Fibroblast of mammary gland (primary cell): ENCODE results near the gene ERP27.

Experiments used
- DNase-seq: peaks from one replicate; pipeline ENCODE4 v3.0.0-alpha.2; 2010; ENCODE audit warnings: low read depth
- H3K4me3 ChIP-seq: 2 replicates; pipeline ENCODE4 v1.5.1; 2011; ENCODE audit warnings: low read depth, mild to moderate bottlenecking, low read length, moderate library complexity; ENCODE audit not compliant: control insufficient read depth
- TF ChIP-seq, protein P1 (sequence below): conservative IDR thresholded peaks from 2 replicates; pipeline ENCODE4 v1.5.1; 2011; ENCODE audit warnings: low read depth, low read length, inconsistent platforms; ENCODE audit not compliant: control insufficient read depth, insufficient read depth

The ERP27 gene

DNA sequence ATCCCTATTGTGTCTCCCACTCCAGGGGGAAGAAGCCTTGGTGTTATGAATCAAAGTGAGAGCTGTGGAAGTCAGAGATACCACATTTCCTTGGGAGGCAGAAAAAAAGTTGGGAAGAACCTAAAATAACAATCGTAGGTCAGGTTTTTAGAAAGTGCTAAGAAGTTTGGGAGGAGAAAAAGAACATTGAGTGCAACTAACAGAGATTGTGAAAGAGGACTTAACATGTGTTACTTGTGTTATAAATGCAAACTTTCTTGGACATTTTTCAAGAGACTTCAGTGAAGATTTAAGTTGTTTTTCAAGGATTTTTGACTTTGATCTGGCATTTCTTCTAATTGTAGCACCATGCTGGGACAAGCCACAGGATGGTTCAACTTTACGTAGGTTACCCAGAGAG lies 7.8 kb upstream of the ERP27 start:
- no peak overlapping the region for H3K4me3 ChIP-seq
- TF ChIP-seq, protein P1, sequence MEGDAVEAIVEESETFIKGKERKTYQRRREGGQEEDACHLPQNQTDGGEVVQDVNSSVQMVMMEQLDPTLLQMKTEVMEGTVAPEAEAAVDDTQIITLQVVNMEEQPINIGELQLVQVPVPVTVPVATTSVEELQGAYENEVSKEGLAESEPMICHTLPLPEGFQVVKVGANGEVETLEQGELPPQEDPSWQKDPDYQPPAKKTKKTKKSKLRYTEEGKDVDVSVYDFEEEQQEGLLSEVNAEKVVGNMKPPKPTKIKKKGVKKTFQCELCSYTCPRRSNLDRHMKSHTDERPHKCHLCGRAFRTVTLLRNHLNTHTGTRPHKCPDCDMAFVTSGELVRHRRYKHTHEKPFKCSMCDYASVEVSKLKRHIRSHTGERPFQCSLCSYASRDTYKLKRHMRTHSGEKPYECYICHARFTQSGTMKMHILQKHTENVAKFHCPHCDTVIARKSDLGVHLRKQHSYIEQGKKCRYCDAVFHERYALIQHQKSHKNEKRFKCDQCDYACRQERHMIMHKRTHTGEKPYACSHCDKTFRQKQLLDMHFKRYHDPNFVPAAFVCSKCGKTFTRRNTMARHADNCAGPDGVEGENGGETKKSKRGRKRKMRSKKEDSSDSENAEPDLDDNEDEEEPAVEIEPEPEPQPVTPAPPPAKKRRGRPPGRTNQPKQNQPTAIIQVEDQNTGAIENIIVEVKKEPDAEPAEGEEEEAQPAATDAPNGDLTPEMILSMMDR: no peak
- DNase-seq: peak; percentile 32

DNA sequence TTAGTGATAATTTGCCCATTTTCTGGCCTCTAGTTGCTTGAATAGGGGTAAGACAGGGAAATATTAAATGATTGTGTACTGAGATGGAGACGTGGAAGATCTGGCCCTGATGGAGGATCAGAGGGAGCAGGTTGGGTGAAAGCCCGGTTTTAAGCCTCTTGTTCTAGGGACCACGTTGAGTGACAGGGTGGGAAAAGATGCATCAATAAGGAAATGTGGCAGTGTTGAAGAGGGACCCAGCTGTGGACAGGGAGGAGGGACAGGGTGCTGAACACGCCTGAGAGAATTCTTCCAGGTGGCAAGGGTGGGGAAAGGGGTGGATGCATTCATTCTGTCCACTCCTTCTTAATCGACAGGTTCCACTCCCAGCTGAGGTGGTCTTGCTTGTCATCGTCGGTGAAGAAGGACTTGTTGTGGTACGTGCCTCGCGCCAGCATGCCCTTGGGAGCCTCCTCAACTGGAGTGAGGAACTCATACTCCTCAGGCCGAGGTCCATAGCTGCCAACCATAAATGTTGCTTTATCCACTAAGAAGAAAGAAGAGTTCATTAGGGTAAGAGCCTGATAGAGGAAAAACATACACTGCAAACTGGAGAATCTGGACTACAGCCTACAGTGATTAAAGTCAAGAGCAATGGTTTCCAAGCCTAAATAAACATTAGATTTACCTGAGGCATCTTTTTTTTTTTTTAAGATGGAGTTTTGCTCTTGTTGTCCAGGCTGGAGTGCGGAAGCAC lies 4.0 kb upstream of the ERP27 start:
- TF ChIP-seq, protein P1: no peak
- no peak overlapping the region for H3K4me3 ChIP-seq
- DNase-seq: no peak

DNA sequence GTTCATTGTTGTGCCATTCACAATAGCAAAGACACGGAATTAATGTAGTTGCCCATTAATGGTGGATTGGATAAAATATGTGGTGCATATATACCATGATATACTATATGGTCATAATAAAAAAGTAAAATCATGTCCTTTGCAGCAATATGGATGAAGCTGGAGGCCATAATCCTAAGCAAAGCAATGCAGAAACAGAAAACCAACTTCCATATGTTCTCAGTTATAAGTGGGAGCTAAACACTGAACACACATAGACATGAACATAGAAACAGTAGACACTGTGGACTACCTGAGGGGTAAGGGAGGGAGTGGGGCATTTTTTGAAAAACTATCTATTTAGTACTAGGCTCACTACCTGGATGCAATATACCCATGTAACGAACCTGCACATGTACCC lies 3.0 kb upstream of the ERP27 start:
- TF ChIP-seq, protein P1: no peak
- no peak overlapping the region for H3K4me3 ChIP-seq
- DNase-seq: no peak

DNA sequence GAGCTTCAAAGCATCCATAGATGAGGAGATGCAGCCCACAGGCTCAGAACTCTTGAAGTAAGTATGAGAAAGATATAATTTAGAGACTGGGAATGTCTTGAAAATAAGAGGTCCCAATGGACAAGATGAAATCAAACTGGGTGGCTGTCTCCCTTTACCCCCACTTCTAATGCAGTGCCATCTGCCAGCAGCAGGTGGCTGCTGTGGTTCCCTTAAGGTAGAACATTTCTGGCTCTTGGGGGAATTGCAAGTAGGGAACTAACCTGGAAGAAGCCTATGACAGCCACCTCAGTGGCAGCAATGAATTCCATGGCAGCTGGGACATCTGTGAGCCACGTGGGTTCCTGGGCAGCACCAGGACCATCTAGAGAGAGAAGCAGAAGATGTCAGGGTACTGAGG lies 648 bp downstream of the ERP27 start:
- no peak overlapping the region for H3K4me3 ChIP-seq
- TF ChIP-seq, protein P1: peak; percentile 13
- no peak for DNase-seq

DNA sequence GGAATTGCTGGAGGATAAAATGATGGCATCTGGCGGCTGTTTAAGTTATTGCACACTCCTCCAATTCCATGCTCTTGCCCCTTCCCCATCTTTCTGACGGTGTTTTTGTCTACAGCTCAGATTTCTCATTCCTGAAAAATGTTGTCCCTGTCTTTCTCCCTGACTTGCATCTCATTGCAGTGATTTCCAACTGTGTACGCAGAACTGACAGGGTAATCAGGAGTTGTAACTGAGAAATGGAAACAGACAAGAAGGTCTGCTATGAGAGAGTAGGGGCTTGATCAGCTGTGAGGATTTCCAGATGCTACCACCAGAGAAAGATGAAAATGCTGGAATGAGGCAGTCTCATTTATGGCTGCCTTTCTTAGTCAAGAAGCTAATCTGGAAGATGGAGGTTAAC lies 1.3 kb downstream of the ERP27 start:
- no peak overlapping the region for H3K4me3 ChIP-seq
- TF ChIP-seq, protein P1: no peak
- no peak for DNase-seq

DNA sequence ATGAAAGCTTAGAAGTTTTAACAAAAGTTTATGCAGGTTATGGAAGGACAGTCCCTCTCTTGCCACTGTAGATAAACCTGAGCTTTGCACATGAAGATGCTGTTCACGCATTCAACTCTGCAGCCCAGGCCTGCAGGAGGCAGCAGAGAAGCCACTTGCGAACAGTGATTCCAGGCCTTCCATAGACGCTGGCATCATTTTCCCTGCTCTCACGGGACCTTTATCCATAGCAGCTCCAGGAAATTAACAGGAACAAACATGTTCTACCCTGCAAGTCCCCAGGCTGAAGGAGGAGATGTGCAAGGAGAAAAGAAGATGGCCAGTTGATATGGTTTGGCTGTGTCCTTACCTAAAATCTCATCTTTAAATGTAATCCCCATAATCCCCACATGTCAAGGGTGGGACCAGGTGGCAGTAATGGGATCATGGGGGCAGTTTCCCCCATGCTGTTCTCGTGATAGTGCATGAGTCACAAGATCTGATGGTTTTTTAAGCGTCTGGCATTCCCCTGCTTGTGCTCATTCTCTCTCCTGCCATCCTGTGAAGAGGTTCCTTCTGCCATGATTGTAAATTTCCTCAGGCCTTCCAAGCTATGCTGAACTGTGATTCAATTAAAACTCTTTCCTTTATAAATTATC lies 2.0 kb downstream of the ERP27 start:
- no peak overlapping the region for H3K4me3 ChIP-seq
- TF ChIP-seq, protein P1: peak; percentile 35
- DNase-seq: peak; percentile 10
